Measurements from ENCODE around the gene GPN1. TPM values are rescaled to one million over a fixed set of nuclear protein-coding genes. Genes with fewer than 3 reads are reported as not detected.
"Not testable (repeated sequence)": the region's sequence is repeated elsewhere in the genome, so short reads cannot be mapped to it uniquely, and the experiment has no call there.

Gene GPN1
- total RNA-seq, 3 donors from 2014 or later (not counting 1 experiment from before 2014, with no cell fraction given) = 31.5 to 36.1 (median 34.9) TPM

DNA sequence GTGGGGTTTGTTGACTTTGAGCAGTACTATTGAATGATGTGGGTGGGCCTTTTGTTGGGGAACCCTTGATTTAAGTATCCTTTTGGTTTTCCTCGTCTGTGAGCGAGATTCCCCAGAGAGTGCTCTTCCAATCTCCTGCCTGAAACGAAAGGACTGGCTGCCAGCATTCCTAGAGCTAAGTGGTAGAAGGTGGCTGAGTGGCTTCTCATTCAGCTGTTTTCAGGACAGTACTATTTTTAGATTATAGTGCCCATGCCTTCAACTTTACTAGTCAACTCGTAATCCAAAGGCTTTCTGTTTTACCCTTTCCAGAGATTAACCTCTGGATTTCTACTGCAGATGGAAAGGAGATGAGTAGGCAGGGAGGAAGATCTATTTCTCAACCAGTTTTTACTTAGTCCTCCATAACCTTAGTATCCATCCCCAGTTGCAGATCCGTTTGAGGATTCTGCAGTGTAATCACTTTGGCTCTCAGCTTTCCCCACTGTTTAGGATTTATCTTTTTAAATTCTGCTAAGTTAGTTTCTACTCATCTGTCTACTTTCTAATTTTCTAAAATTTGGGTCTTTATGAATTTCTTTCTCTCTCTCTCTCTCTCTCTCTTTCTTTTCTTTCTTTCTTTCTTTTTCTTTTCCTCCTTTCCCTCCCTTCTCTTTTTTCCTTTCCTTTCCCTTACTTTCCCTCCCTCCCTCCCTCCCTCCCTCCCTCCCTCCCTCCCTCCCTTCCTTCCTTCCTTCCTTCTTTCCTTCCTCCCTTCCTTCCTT lies 44.1 kb downstream of the GPN1 start:
- 92% methylated on average over 5 of the region's 5 CpGs for WGBS (ENCODE audit: insufficient coverage)
- Mint-ChIP-seq H3K27me3 (ENCODE audit: low read depth in 2 of 2) (no peaks in the 10 kb centered on the region), H3K4me3 (no peak overlapping the region), H3K27ac (no peak overlapping the region), H3K36me3 (peaks cover 28% of the 10 kb centered on the region), H3K4me1 (peaks cover 5 to 7% of the 10 kb centered on the region in 2 donors), H3K9me3 (no peaks in the 10 kb centered on the region)
- intact Hi-C loops (cut with micrococcal nuclease) = no loop called here
- TF ChIP-seq, protein P1, sequence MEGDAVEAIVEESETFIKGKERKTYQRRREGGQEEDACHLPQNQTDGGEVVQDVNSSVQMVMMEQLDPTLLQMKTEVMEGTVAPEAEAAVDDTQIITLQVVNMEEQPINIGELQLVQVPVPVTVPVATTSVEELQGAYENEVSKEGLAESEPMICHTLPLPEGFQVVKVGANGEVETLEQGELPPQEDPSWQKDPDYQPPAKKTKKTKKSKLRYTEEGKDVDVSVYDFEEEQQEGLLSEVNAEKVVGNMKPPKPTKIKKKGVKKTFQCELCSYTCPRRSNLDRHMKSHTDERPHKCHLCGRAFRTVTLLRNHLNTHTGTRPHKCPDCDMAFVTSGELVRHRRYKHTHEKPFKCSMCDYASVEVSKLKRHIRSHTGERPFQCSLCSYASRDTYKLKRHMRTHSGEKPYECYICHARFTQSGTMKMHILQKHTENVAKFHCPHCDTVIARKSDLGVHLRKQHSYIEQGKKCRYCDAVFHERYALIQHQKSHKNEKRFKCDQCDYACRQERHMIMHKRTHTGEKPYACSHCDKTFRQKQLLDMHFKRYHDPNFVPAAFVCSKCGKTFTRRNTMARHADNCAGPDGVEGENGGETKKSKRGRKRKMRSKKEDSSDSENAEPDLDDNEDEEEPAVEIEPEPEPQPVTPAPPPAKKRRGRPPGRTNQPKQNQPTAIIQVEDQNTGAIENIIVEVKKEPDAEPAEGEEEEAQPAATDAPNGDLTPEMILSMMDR (IDR thresholded peaks at IDR 0.05) = no peak
- H3K27ac ChIP-seq (ENCODE audit: low read length) = no peak overlapping the region
- DNase-seq (no peak), ATAC-seq (no peak)
- no peak overlapping the region for H3K4me3 ChIP-seq (ENCODE audit: low read length)
- H3K9me3 ChIP-seq (ENCODE audit: control insufficient read depth, insufficient read depth, low read length) = no peaks in the 10 kb centered on the region
- no peaks in the 10 kb centered on the region for H3K4me1 ChIP-seq (ENCODE audit: control insufficient read depth, insufficient read depth, low read length)
- no peaks in the 10 kb centered on the region for H3K27me3 ChIP-seq (ENCODE audit: control insufficient read depth, insufficient read depth, low read length)
- H3K36me3 ChIP-seq (ENCODE audit: control insufficient read depth, insufficient read depth, low read length) = peaks cover 60% of the 10 kb centered on the region

DNA sequence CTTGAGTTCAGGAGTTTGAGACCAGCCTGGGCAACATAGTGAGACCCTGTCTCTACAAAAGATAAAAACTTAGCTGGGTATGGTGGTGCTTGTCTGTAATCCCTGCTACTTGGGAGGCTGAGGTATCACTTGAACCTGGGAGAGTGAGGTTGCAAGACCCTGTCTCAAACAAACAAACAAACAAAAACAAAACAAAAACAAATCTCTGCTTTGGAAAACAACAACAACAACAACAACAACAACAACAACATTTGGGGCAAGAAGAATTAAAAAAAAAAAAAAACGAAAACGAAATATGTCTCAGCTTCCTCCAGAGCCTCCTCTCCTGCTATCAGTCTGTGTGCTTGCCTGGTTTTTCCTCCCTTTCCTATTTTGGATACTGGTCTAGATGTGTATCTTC lies 51.7 kb downstream of the GPN1 start:
- Histone ChIP-seq H3K27ac (ENCODE audit: low read length) (no peak overlapping the region), H3K9me3 (ENCODE audit: control insufficient read depth, insufficient read depth, low read length) (no peaks in the 10 kb centered on the region), H3K4me3 (ENCODE audit: low read length) (no peak overlapping the region), H3K36me3 (ENCODE audit: control insufficient read depth, insufficient read depth, low read length) (peaks cover 42% of the 10 kb centered on the region), H3K27me3 (ENCODE audit: control insufficient read depth, insufficient read depth, low read length) (no peaks in the 10 kb centered on the region), H3K4me1 (ENCODE audit: control insufficient read depth, insufficient read depth, low read length) (peaks cover 22% of the 10 kb centered on the region)
- Mint-ChIP-seq H3K36me3 (no peaks in the 10 kb centered on the region), H3K27me3 (ENCODE audit: low read depth in 2 of 2) (no peaks in the 10 kb centered on the region), H3K9me3 (no peaks in the 10 kb centered on the region), H3K4me1 (peaks cover 22 to 25% of the 10 kb centered on the region in 2 donors), H3K4me3 (no peak overlapping the region), H3K27ac (peak overlapping the region in 1 of 2 donors; percentile 7)
- intact Hi-C loops (cut with micrococcal nuclease) = no loop called here
- no peak for ATAC-seq
- TF ChIP-seq, protein P1 (IDR thresholded peaks at IDR 0.05) = no peak
- WGBS (ENCODE audit: insufficient coverage) = no CpG with 5 or more reads among the region's 2 CpGs
- DNase-seq = no peak

DNA sequence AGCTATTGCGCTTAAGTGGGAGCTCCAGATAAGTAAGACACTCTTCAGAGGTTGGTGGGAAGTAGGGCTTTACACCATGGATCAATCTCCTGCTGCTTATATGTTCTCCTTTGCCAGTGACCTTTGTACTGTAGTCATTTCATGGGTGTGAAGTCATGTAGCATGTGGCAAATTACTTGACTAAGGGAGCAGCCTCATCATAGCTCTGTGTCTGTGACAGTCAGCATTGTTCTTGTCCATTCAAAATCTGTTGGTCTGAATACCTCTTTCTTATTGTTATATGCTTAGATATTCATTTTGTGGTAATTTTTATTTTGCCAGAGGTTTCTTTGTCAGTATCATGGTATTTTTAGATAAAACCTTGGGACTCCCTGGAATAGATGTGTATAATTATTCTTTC lies 53.0 kb downstream of the GPN1 start:
- Histone ChIP-seq H3K9me3 (ENCODE audit: control insufficient read depth, insufficient read depth, low read length) (no peaks in the 10 kb centered on the region), H3K27ac (ENCODE audit: low read length) (no peak overlapping the region), H3K36me3 (ENCODE audit: control insufficient read depth, insufficient read depth, low read length) (peaks cover 32% of the 10 kb centered on the region), H3K27me3 (ENCODE audit: control insufficient read depth, insufficient read depth, low read length) (no peaks in the 10 kb centered on the region), H3K4me3 (ENCODE audit: low read length) (no peak overlapping the region), H3K4me1 (ENCODE audit: control insufficient read depth, insufficient read depth, low read length) (peaks cover 31% of the 10 kb centered on the region)
- H3K36me3 Mint-ChIP-seq = no peaks in the 10 kb centered on the region
- no peaks in the 10 kb centered on the region for H3K9me3 Mint-ChIP-seq
- intact Hi-C loops (cut with micrococcal nuclease) = no loop called here
- 100% methylated on average over 1 of the region's 1 CpG for WGBS (ENCODE audit: insufficient coverage)
- ATAC-seq (no peak), DNase-seq (no peak)
- no peak overlapping the region for H3K27ac Mint-ChIP-seq
- TF ChIP-seq, protein P1 (IDR thresholded peaks at IDR 0.05) = no peak
- H3K27me3 Mint-ChIP-seq (ENCODE audit: low read depth in 2 of 2) = no peaks in the 10 kb centered on the region
- H3K4me3 Mint-ChIP-seq = no peak overlapping the region
- H3K4me1 Mint-ChIP-seq = peaks cover 25 to 30% of the 10 kb centered on the region in 2 donors

DNA sequence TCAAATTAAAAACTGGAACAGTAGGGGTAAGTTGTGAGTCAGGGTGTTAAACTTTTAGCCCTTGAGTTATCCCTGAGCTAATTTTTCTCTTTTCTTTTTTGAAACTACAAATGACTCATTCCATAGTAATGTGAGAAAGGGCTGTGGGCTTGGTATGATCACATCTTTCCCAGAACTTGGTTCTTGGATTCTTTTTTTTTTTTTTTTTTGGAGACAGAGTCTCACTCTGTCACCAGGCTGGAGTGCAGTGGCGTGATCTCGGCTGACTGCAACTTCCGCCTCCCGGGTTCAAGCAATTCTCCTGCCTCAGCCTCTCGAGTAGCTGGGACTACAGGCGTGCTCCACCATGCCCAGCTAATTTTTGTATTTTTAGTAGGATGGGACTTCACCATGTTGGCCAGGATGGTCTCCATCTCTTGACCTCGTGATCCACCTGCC lies 53.5 kb downstream of the GPN1 start:
- peaks cover 25 to 30% of the 10 kb centered on the region in 2 donors for H3K4me1 Mint-ChIP-seq
- DNase-seq; intact Hi-C loops (cut with micrococcal nuclease); H3K27ac Mint-ChIP-seq; H3K9me3 ChIP-seq (ENCODE audit: control insufficient read depth, insufficient read depth, low read length); ATAC-seq; H3K4me3 ChIP-seq (ENCODE audit: low read length); H3K36me3 Mint-ChIP-seq; H3K27ac ChIP-seq (ENCODE audit: low read length); H3K4me3 Mint-ChIP-seq; H3K9me3 Mint-ChIP-seq; H3K27me3 Mint-ChIP-seq (ENCODE audit: low read depth in 2 of 2); H3K27me3 ChIP-seq (ENCODE audit: control insufficient read depth, insufficient read depth, low read length): not testable (repeated sequence)
- Histone ChIP-seq H3K36me3 (ENCODE audit: control insufficient read depth, insufficient read depth, low read length) (peaks cover 31% of the 10 kb centered on the region), H3K4me1 (ENCODE audit: control insufficient read depth, insufficient read depth, low read length) (peaks cover 32% of the 10 kb centered on the region)
- WGBS (ENCODE audit: insufficient coverage) = 92% methylated on average over 7 of the region's 7 CpGs
